Breast epithelium (tissue), 4 donors: Measurements from ENCODE around the gene NRG3. TPM values are rescaled to one million over a fixed set of nuclear protein-coding genes. Genes with fewer than 3 reads are reported as not detected.

Experiments used
- DNase-seq, 2 donors: peaks; one replicate each; pipeline ENCODE4 v3.0.0-alpha.2; 2019; ENCODE audit warnings: low spot score in 2 of 2
- H3K27ac ChIP-seq, 2 donors: fragments of 200-600 bp; sonication (generic) in 1 of 2; one replicate each; pipeline ENCODE4 v1.5.1; 2016 to 2019; ENCODE audit warnings: mild to moderate bottlenecking in 1 of 2
- H3K27me3 ChIP-seq, 2 donors: fragments of 200-600 bp; sonication (generic) in 1 of 2; one replicate each; pipeline versions ENCODE4 v1.5.1 to v1.6.0; 2017 to 2019; ENCODE audit warnings: control low read depth in 1 of 2, mild to moderate bottlenecking in 1 of 2
- H3K36me3 ChIP-seq: fragments of 200-600 bp; one replicate; pipeline ENCODE4 v1.5.1; 2019
- H3K4me1 ChIP-seq, 2 donors: fragments of 200-600 bp; sonication (generic); one replicate each; pipeline ENCODE4 v1.5.1; 2016 to 2019; ENCODE audit warnings: control low read depth in 1 of 2
- H3K4me3 ChIP-seq, 3 donors: fragments of 200-600 bp; sonication (generic); 1 replicate in 2 of 3; 2 replicates in 1 of 3; pipeline ENCODE4 v1.5.1; 2016 to 2019; ENCODE audit warnings: mild to moderate bottlenecking in 3 of 3, moderate library complexity in 2 of 3
- H3K9me3 ChIP-seq, 2 donors: fragments of 200-600 bp; sonication (generic) in 1 of 2; one replicate each; pipeline ENCODE4 v1.5.1; 2016 to 2019; ENCODE audit warnings: control low read depth in 1 of 2
- CTCF ChIP-seq, 3 donors: fragments of 450-650 bp; IDR thresholded peaks; one replicate each; pipeline ENCODE4 v1.5.1; 2016 to 2017; ENCODE audit warnings: antibody characterized with exemption in 3 of 3, mild to moderate bottlenecking in 3 of 3, moderate library complexity in 3 of 3
- POLR2A ChIP-seq: fragments of 450-650 bp; IDR thresholded peaks from one replicate; pipeline ENCODE4 v1.6.1; 2016; ENCODE audit warnings: antibody characterized with exemption, mild to moderate bottlenecking, moderate library complexity
- POLR2AphosphoS5 ChIP-seq, 3 donors: sonication (generic); formaldehyde crosslinking; IDR thresholded peaks; one replicate each; pipeline ENCODE4 v1.6.1; 2017; ENCODE audit warnings: antibody characterized with exemption in 3 of 3
- intact Hi-C: fragments of 100-400 bp; cut with DNase I; formaldehyde crosslinking; loops from one replicate; pipeline ENCODE4 v1.15.1; 2023; ENCODE audit warnings: low total_unique reads
- total RNA-seq, 3 donors: library from RNA; depleted of rRNA; stranded (reverse); fragments of >200 nt; gene quantifications; one replicate each; pipeline ENCODE4 v1.1.0, GENCODE V29; 2016

NRG3 gene
- total RNA-seq, 3 donors from 2014 or later: 0.16 to 0.88 (median 0.33) TPM

GRCh38 chr10:82609845-82610244 lies 734.9 kb downstream of the NRG3 start:
- no peak for DNase-seq
- H3K4me3 ChIP-seq: no peak overlapping the region
- no peaks in the 10 kb centered on the region for H3K27me3 ChIP-seq
- H3K4me1 ChIP-seq: no peaks in the 10 kb centered on the region
- H3K9me3 ChIP-seq: peaks cover 0 to 11% of the 10 kb centered on the region in 2 donors
- intact Hi-C loops: no loop called here
- no peaks in the 10 kb centered on the region for H3K36me3 ChIP-seq
- no peak for TF ChIP-seq POLR2A
- TF ChIP-seq CTCF (IDR thresholded peaks at IDR 0.05): no peak
- TF ChIP-seq POLR2AphosphoS5 (IDR thresholded peaks at IDR 0.05): no peak
- no peak overlapping the region for H3K27ac ChIP-seq

DNA sequence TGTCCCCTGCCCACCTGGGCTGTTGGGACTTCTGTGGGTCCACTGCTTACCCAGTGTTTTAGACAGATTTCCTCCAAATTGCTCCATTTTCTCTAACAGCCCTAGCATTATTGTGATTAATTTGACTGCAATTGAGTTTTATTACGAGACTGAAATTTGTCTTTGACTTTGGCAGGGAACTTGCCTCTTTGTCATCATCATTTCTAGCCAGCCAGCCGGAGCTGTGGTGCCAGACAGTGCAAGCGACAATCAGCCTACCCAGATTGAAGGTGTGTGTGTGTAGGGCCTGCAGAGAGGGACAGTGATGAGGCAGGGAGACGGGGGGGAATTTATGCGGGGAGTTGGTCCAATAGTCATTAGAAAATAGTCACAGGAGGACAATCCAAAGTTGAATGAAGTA lies 743.0 kb downstream of the NRG3 start:
- no peak overlapping the region for H3K27ac ChIP-seq
- TF ChIP-seq POLR2A (no peak), CTCF (IDR thresholded peaks at IDR 0.05) (no peak), POLR2AphosphoS5 (IDR thresholded peaks at IDR 0.05) (no peak)

DNA sequence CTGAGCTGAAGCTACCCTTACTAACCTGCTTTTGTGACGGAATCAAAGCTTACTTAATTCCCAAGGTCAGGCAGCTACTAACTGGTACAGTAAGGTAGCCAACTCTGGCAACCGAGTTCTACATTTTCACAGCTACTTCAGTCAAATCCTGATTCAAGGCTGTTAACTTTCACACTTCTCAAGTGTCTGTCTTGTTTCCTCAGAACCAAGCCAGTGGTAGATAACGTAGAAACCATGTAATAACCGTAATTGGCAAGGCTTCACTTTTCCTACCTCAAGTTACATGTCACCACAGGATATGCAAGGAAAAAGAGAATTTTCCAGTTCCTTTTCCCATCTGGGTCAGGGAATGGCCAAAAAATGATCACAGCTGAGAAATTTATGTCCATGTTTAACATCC lies 746.7 kb downstream of the NRG3 start:
- H3K9me3 ChIP-seq: no peaks in the 10 kb centered on the region
- intact Hi-C loops: no loop called here

More for the DNA sequence above, 743.0 kb downstream of the NRG3 start:
- H3K4me1 ChIP-seq: no peaks in the 10 kb centered on the region
- H3K27me3 ChIP-seq: no peaks in the 10 kb centered on the region
- no peak overlapping the region for H3K4me3 ChIP-seq
- no peaks in the 10 kb centered on the region for H3K36me3 ChIP-seq
- DNase-seq: no peak
- H3K9me3 ChIP-seq: no peaks in the 10 kb centered on the region
- intact Hi-C loops: no loop called here

DNA sequence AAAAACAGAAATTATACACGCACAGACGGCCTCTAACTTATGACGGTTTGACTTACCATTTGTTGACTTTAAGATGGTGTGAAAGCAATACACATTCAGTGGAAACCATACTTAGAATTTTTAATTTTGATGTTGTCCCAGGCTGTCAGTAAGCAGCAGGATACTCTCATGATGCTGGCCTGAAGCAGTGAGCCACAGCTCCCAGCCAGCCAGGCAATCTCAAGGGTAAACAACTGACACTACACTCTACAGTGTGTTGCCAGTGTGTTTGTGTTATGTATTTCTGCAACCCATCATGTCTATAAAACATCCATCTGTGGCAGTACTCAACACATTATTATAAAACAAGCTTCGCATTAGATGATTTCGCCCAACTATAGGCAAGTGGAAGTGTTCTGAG lies 747.5 kb downstream of the NRG3 start:
- no peak for DNase-seq
- Histone ChIP-seq H3K4me3 (no peak overlapping the region), H3K9me3 (no peaks in the 10 kb centered on the region), H3K27me3 (no peaks in the 10 kb centered on the region), H3K27ac (no peak overlapping the region), H3K4me1 (no peaks in the 10 kb centered on the region), H3K36me3 (no peaks in the 10 kb centered on the region)
- TF ChIP-seq CTCF (IDR thresholded peaks at IDR 0.05): no peak
- no peak for TF ChIP-seq POLR2AphosphoS5 (IDR thresholded peaks at IDR 0.05)
- no peak for TF ChIP-seq POLR2A
- intact Hi-C loops: no loop called here

More for the DNA sequence above, 746.7 kb downstream of the NRG3 start:
- no peak for DNase-seq
- H3K36me3 ChIP-seq: no peaks in the 10 kb centered on the region
- TF ChIP-seq CTCF (IDR thresholded peaks at IDR 0.05) (no peak), POLR2A (no peak), POLR2AphosphoS5 (IDR thresholded peaks at IDR 0.05) (no peak)
- H3K4me1 ChIP-seq: no peaks in the 10 kb centered on the region
- H3K27me3 ChIP-seq: no peaks in the 10 kb centered on the region
- H3K27ac ChIP-seq: no peak overlapping the region
- H3K4me3 ChIP-seq: no peak overlapping the region

- Histone ChIP-seq H3K27ac (no peak overlapping the region), H3K4me3 (no peak overlapping the region), H3K4me1 (no peaks in the 10 kb centered on the region), H3K27me3 (no peaks in the 10 kb centered on the region), H3K9me3 (no peaks in the 10 kb centered on the region), H3K36me3 (no peaks in the 10 kb centered on the region)
- intact Hi-C loops: no loop called here
- no peak for DNase-seq
- TF ChIP-seq POLR2A (no peak), POLR2AphosphoS5 (IDR thresholded peaks at IDR 0.05) (no peak), CTCF (IDR thresholded peaks at IDR 0.05) (no peak)
Measured at GRCh38 chr10:82625512-82626189, 750.7 kb downstream of the NRG3 start.
